HG02943 (cell line): ENCODE measurements around the gene KLHL21.

Experiments
- ATAC-seq: cut with Tn5 transposase; IDR thresholded peaks from one replicate; pipeline ENCODE4 v1.9.1; 2021; ENCODE audit warnings: mild to moderate bottlenecking, low read depth, moderate library complexity; ENCODE audit not compliant: unreplicated experiment

Gene KLHL21

GRCh38 chr1:6557597-6557996 lies 45.1 kb downstream of the KLHL21 start:
- ATAC-seq, result no peak

- no peak for ATAC-seq
Observed at GRCh38 chr1:6554907-6555778, 47.5 kb downstream of the KLHL21 start, which contains the start of gene TAS1R1. TAS1R1 (plus strand) TSS chr1:6555307; CDS start chr1:6555374, 67 bp downstream.

GRCh38 chr1:6554031-6554906 lies 48.4 kb downstream of the KLHL21 start, which contains the start of gene NOL9:
NOL9 (minus strand) TSS chr1:6554513; CDS start chr1:6554502, 11 bp downstream.
- ATAC-seq, result peak; percentile 80

- no peak for ATAC-seq
Observed at GRCh38 chr1:6547301-6547700, 55.4 kb downstream of the KLHL21 start.

- ATAC-seq, result no peak
Observed at GRCh38 chr1:6546326-6546725, 56.3 kb downstream of the KLHL21 start.

GRCh38 chr1:6545276-6546112 lies 57.2 kb downstream of the KLHL21 start:
- ATAC-seq, result no peak

GRCh38 chr1:6544831-6545230 lies 57.8 kb downstream of the KLHL21 start:
- no peak for ATAC-seq
